ENCODE measurements around the gene SERPINB10.

DNA sequence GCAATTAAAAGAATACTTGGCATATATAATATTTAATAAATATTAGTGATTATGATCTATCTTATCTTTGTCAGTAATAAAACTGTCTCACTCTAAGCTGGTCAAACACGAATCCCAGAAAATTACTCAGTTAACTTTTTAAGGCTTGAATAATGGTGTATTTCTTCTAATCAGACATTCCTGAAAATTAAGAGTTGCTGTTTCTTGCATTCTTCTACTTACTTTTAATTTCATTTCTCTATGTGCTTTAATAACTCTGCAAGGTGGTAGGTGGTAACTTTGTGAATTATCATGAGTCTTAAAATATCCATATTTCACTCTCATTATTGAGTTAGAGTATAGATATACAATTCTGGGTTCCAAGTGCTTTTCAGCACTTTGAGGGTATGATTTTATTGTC, 3.1 kb upstream of the SERPINB10 start:
- TF ChIP-seq POLR2A (IDR thresholded peaks at IDR 0.05), result no peak
- TF ChIP-seq, protein P1, sequence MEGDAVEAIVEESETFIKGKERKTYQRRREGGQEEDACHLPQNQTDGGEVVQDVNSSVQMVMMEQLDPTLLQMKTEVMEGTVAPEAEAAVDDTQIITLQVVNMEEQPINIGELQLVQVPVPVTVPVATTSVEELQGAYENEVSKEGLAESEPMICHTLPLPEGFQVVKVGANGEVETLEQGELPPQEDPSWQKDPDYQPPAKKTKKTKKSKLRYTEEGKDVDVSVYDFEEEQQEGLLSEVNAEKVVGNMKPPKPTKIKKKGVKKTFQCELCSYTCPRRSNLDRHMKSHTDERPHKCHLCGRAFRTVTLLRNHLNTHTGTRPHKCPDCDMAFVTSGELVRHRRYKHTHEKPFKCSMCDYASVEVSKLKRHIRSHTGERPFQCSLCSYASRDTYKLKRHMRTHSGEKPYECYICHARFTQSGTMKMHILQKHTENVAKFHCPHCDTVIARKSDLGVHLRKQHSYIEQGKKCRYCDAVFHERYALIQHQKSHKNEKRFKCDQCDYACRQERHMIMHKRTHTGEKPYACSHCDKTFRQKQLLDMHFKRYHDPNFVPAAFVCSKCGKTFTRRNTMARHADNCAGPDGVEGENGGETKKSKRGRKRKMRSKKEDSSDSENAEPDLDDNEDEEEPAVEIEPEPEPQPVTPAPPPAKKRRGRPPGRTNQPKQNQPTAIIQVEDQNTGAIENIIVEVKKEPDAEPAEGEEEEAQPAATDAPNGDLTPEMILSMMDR (IDR thresholded peaks at IDR 0.05), result no peak

Measured in adrenal gland (tissue), 5 donors.